CD4-positive, alpha-beta T cell (primary cell): ENCODE measurements around the gene ARMH3. TPM values are rescaled to one million over a fixed set of nuclear protein-coding genes. Genes with fewer than 3 reads are reported as not detected.
A peak's percentile ranks its signal among the peaks of the same experiment; 100 is the strongest.

Source experiments
- ATAC-seq: fragments of 200-7000 bp; cut with Tn5 transposase; one replicate; pipeline ENCODE4 v1.10.0; 2022; ENCODE audit warnings: mild to moderate bottlenecking; ENCODE audit not compliant: poor library complexity
- CTCF ChIA-PET: fragments of 350-600 bp; sonication (Branson Sonifier 250); formaldehyde crosslinking; loops from one replicate; lab custom pipeline; 2021; ENCODE audit warnings: antibody characterized with exemption, inconsistent platforms; lab: Charles Lee
- POLR2A ChIA-PET: fragments of 350-600 bp; sonication (Branson Sonifier 250); formaldehyde crosslinking; loops from one replicate; lab custom pipeline; 2021; ENCODE audit warnings: antibody characterized with exemption, inconsistent platforms; lab: Charles Lee
- DNase-seq, 14 experiments: peaks; one replicate each; pipeline ENCODE4 v3.0.0-alpha.2; 2013 to 2020; ENCODE audit warnings: mixed read lengths in 2 of 14
- H3K27ac ChIP-seq, 2 donors: one replicate each; pipeline versions ENCODE4 v1.5.1 to v1.7.0; 2013; ENCODE audit warnings: low read length in 2 of 2, low read depth in 1 of 2, mild to moderate bottlenecking in 1 of 2
- H3K27me3 ChIP-seq, 2 experiments: 1 replicate in 1 of 2; 2 replicates in 1 of 2; pipeline versions ENCODE4 v1.6.1 to v1.7.0; 2013; ENCODE audit warnings: low read length in 2 of 2, control low read depth in 1 of 2, mild to moderate bottlenecking in 1 of 2, moderate library complexity in 1 of 2; ENCODE audit not compliant: insufficient read depth in 2 of 2, control insufficient read depth in 1 of 2
- H3K36me3 ChIP-seq: one replicate; pipeline ENCODE4 v1.6.1; 2013; ENCODE audit warnings: low read length, control low read depth; ENCODE audit not compliant: insufficient read depth
- H3K4me1 ChIP-seq: one replicate; pipeline ENCODE4 v1.6.1; 2013; ENCODE audit warnings: low read length, control low read depth; ENCODE audit not compliant: insufficient read depth
- H3K4me3 ChIP-seq: one replicate; pipeline ENCODE4 v1.5.1; 2013; ENCODE audit warnings: mild to moderate bottlenecking, low read length, moderate library complexity
- H3K9me3 ChIP-seq, 2 experiments: 1 replicate in 1 of 2; 2 replicates in 1 of 2; pipeline versions ENCODE4 v1.6.1 to v1.7.0; 2013; ENCODE audit warnings: low read length in 2 of 2, mild to moderate bottlenecking in 2 of 2, control low read depth in 1 of 2, moderate library complexity in 1 of 2; ENCODE audit not compliant: control insufficient read depth in 1 of 2, insufficient read depth in 1 of 2
- H3K27ac Mint-ChIP-seq: one replicate; pipeline ENCODE4 v1.8.0; 2020; ENCODE audit warnings: mixed read lengths
- H3K27me3 Mint-ChIP-seq: one replicate; pipeline ENCODE4 v1.8.0; 2021; ENCODE audit warnings: mixed read lengths
- H3K36me3 Mint-ChIP-seq: one replicate; pipeline ENCODE4 v1.8.0; 2021; ENCODE audit warnings: low read depth, mixed read lengths
- H3K4me1 Mint-ChIP-seq: one replicate; pipeline ENCODE4 v1.8.0; 2021; ENCODE audit warnings: low read depth, mixed read lengths
- H3K4me3 Mint-ChIP-seq: one replicate; pipeline ENCODE4 v1.8.0; 2020; ENCODE audit warnings: mild to moderate bottlenecking, mixed read lengths
- H3K9me3 Mint-ChIP-seq: one replicate; pipeline ENCODE4 v1.8.0; 2020; ENCODE audit warnings: mixed read lengths
- CTCF ChIP-seq: fragments of 200-600 bp; IDR thresholded peaks from one replicate; pipeline ENCODE4 v1.8.0; 2022; ENCODE audit warnings: antibody characterized with exemption, mild to moderate bottlenecking
- intact Hi-C, 2 experiments: fragments of 100-400 bp; cut with DNase I in 1 of 2; cut with micrococcal nuclease in 1 of 2; formaldehyde crosslinking; loops; one replicate each; pipeline versions ENCODE4 v1.15.1 to v1.9.0; 2023 to 2025; cut with DNase I, micrococcal nuclease
- polyA plus RNA-seq, 2 donors: library from polyadenylated mRNA; unstranded; fragments of 120-200 nt; gene quantifications; one replicate each; pipeline ENCODE4 v1.2.1, GENCODE V29; 2013
- total RNA-seq, 174 experiments: library from RNA in 2 of 174; stranded (reverse) in 2 of 174; gene quantifications; one replicate each; pipeline ENCODE4 v1.2.3 and lab custom pipeline; 2021 to 2026

ARMH3 gene
- total RNA-seq (10 to 100 TPM; 17.7 to 18.9 TPM), total RNA-seq (lab: John Stamatoyannopoulos, UW) (16.2 to 49.4 (median 31.5) reads per million in 172 experiments)
- polyA plus RNA-seq (2013, experiment 1 of 2): 16.6 TPM
- polyA plus RNA-seq (2013, experiment 2 of 2): 20.8 TPM

GRCh38 chr10:102055647-102056419 is at the start of gene ARMH3:
Gene ARMH3, minus strand, starts transcription at chr10:102056173. Its CDS starts 16,059 bp downstream, at chr10:102040114.
- peak; percentile 75 to 96 (median 84) for DNase-seq
- Mint-ChIP-seq H3K36me3 (peaks cover 8% of the 10 kb centered on the region), H3K4me1 (peaks cover 45% of the 10 kb centered on the region), H3K27ac (peak within 1 kb of the TSS; percentile 87), H3K9me3 (no peaks in the 10 kb centered on the region), H3K27me3 (no peaks in the 10 kb centered on the region), H3K4me3 (peak within 1 kb of the TSS; percentile 96)
- no peak for TF ChIP-seq CTCF
- Histone ChIP-seq H3K4me1 (peaks cover 48% of the 10 kb centered on the region), H3K9me3 (no peaks in the 10 kb centered on the region), H3K27me3 (no peaks in the 10 kb centered on the region), H3K4me3 (peak within 1 kb of the TSS; percentile 84), H3K36me3 (no peaks in the 10 kb centered on the region), H3K27ac (peak within 1 kb of the TSS; percentile 70 to 83)
- peak; percentile 93 for ATAC-seq
- POLR2A ChIA-PET: interaction anchor here (0.9 to 1.8 kb wide), 11 partner anchors 10 to 238 kb away, joined by 3 to 10 read pairs (median 6); partner anchors contain the start of genes HPS6, LDB1, NOLC1 and OGA
- CTCF ChIA-PET: interaction anchor here (0.9 to 1.0 kb wide), 2 partner anchors 46 to 215 kb away, joined by 3 read pairs; no protein-coding TSS in a partner anchor
- intact Hi-C loops: loop anchor here (1.0 to 10.0 kb wide), 9 partner anchors 8 to 799 kb away; partner anchors contain the start of genes NOLC1 (in 2 of the 2), BORCS7 (in 1 of the 2), BTRC (in 1 of the 2) and NPM3 (in 1 of the 2)

- peaks cover 16% of the 10 kb centered on the region for H3K4me1 Mint-ChIP-seq
- no peak overlapping the region for H3K4me3 Mint-ChIP-seq
- no peaks in the 10 kb centered on the region for H3K27me3 ChIP-seq
- H3K27ac Mint-ChIP-seq: no peak overlapping the region
- H3K27me3 Mint-ChIP-seq: no peaks in the 10 kb centered on the region
- no peak for TF ChIP-seq CTCF
- H3K9me3 ChIP-seq: no peaks in the 10 kb centered on the region
- intact Hi-C loops: no loop called here
- H3K9me3 Mint-ChIP-seq: no peaks in the 10 kb centered on the region
- ATAC-seq: no peak
- H3K4me3 ChIP-seq: no peak overlapping the region
- H3K4me1 ChIP-seq: peaks cover 17% of the 10 kb centered on the region
- H3K36me3 Mint-ChIP-seq: peaks cover 27% of the 10 kb centered on the region
- DNase-seq: no peak
- ChIA-PET CTCF (no interaction called here), POLR2A (interaction anchor here (0.9 kb wide), 1 partner anchor 11 kb away, joined by 4 read pairs; no protein-coding TSS in a partner anchor)
- peaks cover 14% of the 10 kb centered on the region for H3K36me3 ChIP-seq
- H3K27ac ChIP-seq: no peak overlapping the region
Observed at GRCh38 chr10:102102421-102102820, 46.4 kb upstream of the ARMH3 start.

- Mint-ChIP-seq H3K27ac (no peak overlapping the region), H3K4me3 (no peak overlapping the region), H3K9me3 (no peaks in the 10 kb centered on the region), H3K4me1 (peaks cover 14% of the 10 kb centered on the region), H3K27me3 (no peaks in the 10 kb centered on the region), H3K36me3 (peaks cover 20% of the 10 kb centered on the region)
- ATAC-seq: no peak
- H3K27me3 ChIP-seq: no peaks in the 10 kb centered on the region
- ChIA-PET POLR2A (no interaction called here), CTCF (no interaction called here)
- H3K27ac ChIP-seq: no peak overlapping the region
- no peak for DNase-seq
- H3K9me3 ChIP-seq: no peaks in the 10 kb centered on the region
- intact Hi-C loops: no loop called here
- TF ChIP-seq CTCF: no peak
- no peak overlapping the region for H3K4me3 ChIP-seq
- peaks cover 7% of the 10 kb centered on the region for H3K36me3 ChIP-seq
- peaks cover 17% of the 10 kb centered on the region for H3K4me1 ChIP-seq
Observed at GRCh38 chr10:102101152-102101551, 45.2 kb upstream of the ARMH3 start.
